Gastrocnemius medialis (tissue), 4 donors: ENCODE results near the gene SLFN5. TPM values are rescaled to one million over a fixed set of nuclear protein-coding genes. Genes with fewer than 3 reads are reported as not detected.

Experiments used
- ATAC-seq, 2 donors: fragments of 150-250 bp; one replicate each; pipeline ENCODE4 v1.9.1; 2016
- DNase-seq, 2 donors: peaks; one replicate each; pipeline ENCODE4 v3.0.0-alpha.2; 2019
- H3K27ac ChIP-seq, 4 donors: fragments of 200-600 bp; sonication (generic); 1 replicate in 1 of 4; 2 replicates in 3 of 4; pipeline ENCODE4 v1.5.1; 2016 to 2018; ENCODE audit warnings: mild to moderate bottlenecking in 2 of 4, moderate library complexity in 1 of 4
- H3K27me3 ChIP-seq, 3 donors: fragments of 200-600 bp; sonication (generic) in 2 of 3; 1 replicate in 1 of 3; 2 replicates in 2 of 3; pipeline versions ENCODE4 v1.5.1 to v1.6.0; 2016 to 2019; ENCODE audit warnings: mild to moderate bottlenecking in 1 of 3, moderate library complexity in 1 of 3
- H3K36me3 ChIP-seq, 2 donors: fragments of 200-600 bp; sonication (generic) in 1 of 2; one replicate each; pipeline ENCODE4 v1.5.1; 2017 to 2018
- H3K4me1 ChIP-seq, 2 donors: fragments of 200-600 bp; sonication (generic) in 1 of 2; one replicate each; pipeline ENCODE4 v1.5.1; 2016 to 2017; ENCODE audit warnings: mild to moderate bottlenecking in 2 of 2
- H3K4me3 ChIP-seq, 4 donors: fragments of 200-600 bp; sonication (generic) in 3 of 4; 1 replicate in 1 of 4; 2 replicates in 3 of 4; pipeline ENCODE4 v1.5.1; 2016 to 2019; ENCODE audit warnings: mild to moderate bottlenecking in 2 of 4
- H3K9me3 ChIP-seq, 3 donors: fragments of 200-600 bp; sonication (generic) in 2 of 3; 1 replicate in 1 of 3; 2 replicates in 2 of 3; pipeline ENCODE4 v1.5.1; 2016 to 2019
- CTCF ChIP-seq, 5 experiments: fragments of 450-650 bp in 3 of 5; fragments of 200-600 bp in 2 of 5; sonication (generic) in 2 of 5; IDR thresholded peaks in 4 of 5; conservative IDR thresholded peaks in 1 of 5; 1 replicate in 4 of 5; 2 replicates in 1 of 5; pipeline ENCODE4 v1.5.1; 2016 to 2019; ENCODE audit warnings: antibody characterized with exemption in 5 of 5, mild to moderate bottlenecking in 3 of 5, moderate library complexity in 3 of 5
- POLR2A ChIP-seq, 2 donors: fragments of 450-650 bp; IDR thresholded peaks; one replicate each; pipeline ENCODE4 v1.6.1; 2017; ENCODE audit warnings: antibody characterized with exemption in 2 of 2, mild to moderate bottlenecking in 2 of 2, moderate library complexity in 2 of 2
- in situ Hi-C, 4 donors: fragments of 200-750 bp; cut with MboI; loops; one replicate each; pipeline versions ENCODE4 v1.15.0 to v1.8.0; 2017; ENCODE audit warnings: low sequenced_read_pairs in 4 of 4
- intact Hi-C: fragments of 100-400 bp; cut with DNase I; formaldehyde crosslinking; loops from one replicate; pipeline ENCODE4 v1.15.1; 2023; ENCODE audit warnings: low total_unique reads
- total RNA-seq, 4 donors: library from RNA; depleted of rRNA; stranded (reverse); fragments of >200 nt; gene quantifications; one replicate each; pipeline versions ENCODE4 v1.1.0 to v1.2.3, GENCODE V29; 2016

Gene SLFN5
- total RNA-seq, 4 donors from 2014 or later: 25.3 to 79.3 (median 37.4) TPM

- peaks cover 0 to 3% of the 10 kb centered on the region in 2 donors for H3K4me1 ChIP-seq
- no peak for DNase-seq
- peak overlapping the region in 3 of 4 donors; percentile 31 to 53 (median 40) for H3K27ac ChIP-seq
- intact Hi-C loops: no loop called here
- TF ChIP-seq CTCF (IDR thresholded peaks at IDR 0.05 in 4 of 5, conservative IDR thresholded peaks at IDR 0.05 in 1 of 5) (no peak), POLR2A (IDR thresholded peaks at IDR 0.05) (no peak)
- in situ Hi-C loops: no loop called here
- H3K4me3 ChIP-seq: no peak overlapping the region
- no peaks in the 10 kb centered on the region for H3K9me3 ChIP-seq
- no peaks in the 10 kb centered on the region for H3K36me3 ChIP-seq
- H3K27me3 ChIP-seq: no peaks in the 10 kb centered on the region
- no peak for ATAC-seq
Measured at GRCh38 chr17:35213412-35213940, 29.4 kb upstream of the SLFN5 start.

- H3K36me3 ChIP-seq: no peaks in the 10 kb centered on the region
- ATAC-seq (no peak), DNase-seq (no peak)
- TF ChIP-seq CTCF (IDR thresholded peaks at IDR 0.05 in 4 of 5, conservative IDR thresholded peaks at IDR 0.05 in 1 of 5) (no peak), POLR2A (IDR thresholded peaks at IDR 0.05) (no peak)
- H3K4me3 ChIP-seq: no peak overlapping the region
- H3K27me3 ChIP-seq: no peaks in the 10 kb centered on the region
- no peaks in the 10 kb centered on the region for H3K9me3 ChIP-seq
- in situ Hi-C loops: no loop called here
- intact Hi-C loops: no loop called here
- H3K4me1 ChIP-seq: peaks cover 0 to 4% of the 10 kb centered on the region in 2 donors
- H3K27ac ChIP-seq: peak overlapping the region in 2 of 4 donors; percentile 0 to 53
Measured at GRCh38 chr17:35214192-35214591, 28.7 kb upstream of the SLFN5 start.

- no peaks in the 10 kb centered on the region for H3K36me3 ChIP-seq
- intact Hi-C loops: no loop called here
- H3K27me3 ChIP-seq: no peaks in the 10 kb centered on the region
- TF ChIP-seq CTCF (IDR thresholded peaks at IDR 0.05 in 4 of 5, conservative IDR thresholded peaks at IDR 0.05 in 1 of 5): no peak
- TF ChIP-seq POLR2A (IDR thresholded peaks at IDR 0.05): no peak
- H3K4me1 ChIP-seq: peaks cover 0 to 7% of the 10 kb centered on the region in 2 donors
- no peak overlapping the region for H3K4me3 ChIP-seq
- no peak for ATAC-seq
- H3K27ac ChIP-seq: peak overlapping the region in 1 of 4 donors; percentile 41
- in situ Hi-C loops: no loop called here
- H3K9me3 ChIP-seq: no peaks in the 10 kb centered on the region
- DNase-seq: no peak
Measured at GRCh38 chr17:35214631-35215273, 28.1 kb upstream of the SLFN5 start.

GRCh38 chr17:35217107-35217506 is 25.8 kb upstream of the SLFN5 start:
- no peak overlapping the region for H3K27ac ChIP-seq
- intact Hi-C loops: no loop called here

More at GRCh38 chr17:35217107-35217506, 25.8 kb upstream of the SLFN5 start:
- H3K4me1 ChIP-seq: peaks cover 0 to 7% of the 10 kb centered on the region in 2 donors
- H3K36me3 ChIP-seq: no peaks in the 10 kb centered on the region
- DNase-seq (no peak), ATAC-seq (no peak)
- in situ Hi-C loops: no loop called here
- no peak overlapping the region for H3K4me3 ChIP-seq
- no peaks in the 10 kb centered on the region for H3K9me3 ChIP-seq
- TF ChIP-seq CTCF (IDR thresholded peaks at IDR 0.05 in 4 of 5, conservative IDR thresholded peaks at IDR 0.05 in 1 of 5) (no peak), POLR2A (IDR thresholded peaks at IDR 0.05) (no peak)
- no peaks in the 10 kb centered on the region for H3K27me3 ChIP-seq
